Motor neuron (in vitro differentiated cells): ENCODE measurements around the gene SMC1B. TPM values are rescaled to one million over a fixed set of nuclear protein-coding genes. Genes with fewer than 3 reads are reported as not detected.
A peak's percentile ranks its signal among the peaks of the same experiment; 100 is the strongest.
"Not testable (repeated sequence)": the region's sequence is repeated elsewhere in the genome, so short reads cannot be mapped to it uniquely, and the experiment has no call there.

Experiments used
- ATAC-seq, 8 experiments: fragments of 200-7000 bp; cut with Tn5 transposase; replicated peaks in 6 of 8; 2 replicates each; pipeline ENCODE4 v1.8.0; 2021; ENCODE audit warnings: mild to moderate bottlenecking in 8 of 8, moderate library complexity in 8 of 8
- H3K27ac ChIP-seq, 2 donors: fragments of 250-450 bp; sonication (Bioruptor Pico); 2 replicates each; pipeline ENCODE4 v1.9.0; 2021; ENCODE audit warnings: antibody characterized with exemption in 2 of 2, mild to moderate bottlenecking in 2 of 2, moderate library complexity in 1 of 2
- H3K4me1 ChIP-seq, 2 donors: fragments of 250-450 bp; sonication (Bioruptor Pico); replicated peaks in 1 of 2; 2 replicates each; pipeline ENCODE4 v1.6.1; 2021; ENCODE audit warnings: antibody characterized with exemption in 2 of 2, mild to moderate bottlenecking in 2 of 2, moderate library complexity in 1 of 2
- H3K4me3 ChIP-seq, 5 donors: fragments of 250-450 bp; sonication (Bioruptor Pico); 2 replicates each; pipeline ENCODE4 v1.9.0; 2021; ENCODE audit warnings: antibody characterized with exemption in 5 of 5, mild to moderate bottlenecking in 5 of 5, moderate library complexity in 4 of 5
- WGBS, 10 experiments: fragments of 450-650 bp; shearing (Covaris generic); methylation state at CpG; one replicate each; pipeline ENCODE4 v1.0.0; 2022; 5-methylcytosine and 5-hydroxymethylcytosine counted together
- in situ Hi-C, 9 experiments: fragments of 400-800 bp; cut with MboI; loops; one replicate each; pipeline ENCODE4 v1.15.0; 2021; ENCODE audit warnings: low sequenced_read_pairs in 9 of 9, low pct_unique_long_range_greater_than_20kb in 2 of 9; ENCODE audit not compliant: unreplicated experiment in 9 of 9
- total RNA-seq, 8 experiments: library from RNA; unstranded; fragments of 300-600 nt; gene quantifications; 2 replicates each; pipeline versions ENCODE4 v1.2.3 to v1.2.4, GENCODE V29; 2022

The SMC1B gene
- total RNA-seq, 8 experiments from 2014 or later: 0.05 to 0.21 (median 0.09) TPM; not detected in 1

DNA sequence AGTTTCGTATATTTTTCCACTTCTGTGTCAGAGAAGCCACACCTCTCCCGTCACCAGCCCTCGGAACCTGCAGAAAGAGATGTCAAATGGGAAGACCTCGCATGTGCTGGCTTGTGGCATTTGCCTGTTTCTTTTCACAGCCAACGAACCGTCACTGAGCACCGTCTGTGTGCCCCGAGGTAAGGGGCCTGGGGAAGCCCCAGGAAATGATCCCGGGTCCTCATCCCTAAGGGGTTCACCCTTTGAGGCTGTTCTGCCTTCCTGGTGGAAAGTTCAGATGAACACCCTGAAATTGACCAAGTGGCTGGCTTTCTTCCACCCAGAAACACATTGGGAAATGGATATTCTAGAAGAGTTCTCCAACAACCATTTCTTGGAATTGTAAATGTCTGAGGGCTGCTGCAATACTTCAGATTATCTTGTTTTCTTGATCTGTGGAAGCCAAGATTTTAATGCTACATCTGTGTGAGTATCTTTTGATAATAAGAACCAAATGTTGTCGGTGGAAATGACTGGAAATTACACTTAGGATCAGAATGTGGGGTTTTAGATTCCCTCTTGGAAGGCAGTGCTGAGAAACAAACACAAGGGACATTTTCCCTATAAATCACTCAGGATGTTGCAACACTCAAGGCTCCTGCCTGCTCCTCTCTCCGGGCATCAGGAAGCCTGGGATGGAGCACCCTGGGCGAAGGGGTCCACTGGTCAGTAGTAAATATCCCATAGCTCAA, 37.7 kb upstream of the SMC1B start:
- in situ Hi-C loops: no loop called here

DNA sequence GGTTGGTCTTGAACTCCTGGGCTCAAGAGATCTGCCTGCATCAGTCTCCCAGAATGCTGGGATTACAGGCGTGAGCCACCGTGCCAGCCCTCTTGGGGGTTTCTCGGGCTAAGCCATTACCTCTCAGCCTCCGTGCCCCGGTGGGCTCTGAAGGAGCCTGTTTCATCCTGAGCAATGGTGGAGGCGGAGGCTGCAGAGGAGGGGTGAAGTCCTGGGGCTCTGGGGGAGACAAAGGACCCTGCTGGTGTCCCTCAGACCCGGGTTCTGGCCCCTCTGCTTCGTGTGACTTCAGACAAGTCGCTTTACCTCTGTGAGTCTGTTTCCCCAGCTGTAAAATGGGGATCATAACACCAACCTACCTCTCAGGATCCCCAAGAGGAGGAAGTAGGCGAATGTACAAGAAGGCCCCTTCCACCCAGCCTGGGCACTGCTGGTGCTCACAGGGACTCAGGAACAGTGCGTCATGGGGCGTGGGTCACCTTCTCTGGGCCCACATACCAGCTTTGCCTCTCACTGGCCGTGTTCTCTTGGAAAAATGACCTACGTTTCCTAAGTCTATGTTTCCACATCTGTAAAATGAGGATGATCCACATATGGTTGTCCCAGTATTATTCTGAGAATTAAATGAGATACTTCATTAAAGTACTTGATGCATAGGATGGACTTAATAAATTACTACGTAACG, 36.8 kb upstream of the SMC1B start:
- no peaks in the 10 kb centered on the region for H3K4me1 ChIP-seq
- in situ Hi-C loops: no loop called here
- WGBS, 10 experiments: 16 to 100% (median 88%) methylated on average over 1 to 8 of the region's 16 CpGs; no CpG with 5 or more reads in 2 of the 10 experiments

More for the DNA sequence above, 37.7 kb upstream of the SMC1B start:
- Histone ChIP-seq H3K4me1 (no peaks in the 10 kb centered on the region), H3K27ac (no peak overlapping the region), H3K4me3 (no peak overlapping the region)
- peak in 3 of 8 experiments; percentile 51 to 76 (median 74) for ATAC-seq
- WGBS, 10 experiments: 8 to 100% (median 55%) methylated on average over 1 to 6 of the region's 12 CpGs; no CpG with 5 or more reads in 2 of the 10 experiments

DNA sequence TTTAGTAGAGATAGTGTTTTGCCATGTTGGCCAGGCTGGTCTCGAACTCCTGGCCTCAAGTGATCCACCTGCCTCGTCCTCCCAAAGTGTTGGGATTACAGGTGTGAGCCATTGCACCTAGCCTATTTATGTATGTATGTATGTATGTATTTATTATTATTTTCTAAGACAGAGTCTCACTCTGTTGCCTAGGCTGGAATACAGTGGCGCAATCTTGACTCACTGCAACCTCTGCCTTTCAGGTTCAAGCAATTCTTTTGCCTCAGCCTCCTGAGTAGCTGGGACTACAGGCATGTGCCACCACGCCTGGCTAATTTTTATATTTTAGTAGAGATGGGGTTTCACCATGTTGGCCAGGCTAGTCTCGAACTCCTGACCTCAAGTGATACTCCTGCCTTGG, 36.0 kb upstream of the SMC1B start:
- in situ Hi-C loops: loop anchor here in 5 of 9 experiments (10.0 to 25.0 kb wide), 3 partner anchors 105 to 187 kb away; no protein-coding TSS in a partner anchor
- H3K4me1 ChIP-seq, H3K4me3 ChIP-seq, ATAC-seq, H3K27ac ChIP-seq: not testable (repeated sequence)
- 60 to 100% (median 100%) methylated on average over 1 to 4 of the region's 5 CpGs; no CpG with 5 or more reads in 3 of the 10 experiments for WGBS, 10 experiments

More for the DNA sequence above, 36.8 kb upstream of the SMC1B start:
- no peak for ATAC-seq
- no peak overlapping the region for H3K27ac ChIP-seq
- no peak overlapping the region for H3K4me3 ChIP-seq

DNA sequence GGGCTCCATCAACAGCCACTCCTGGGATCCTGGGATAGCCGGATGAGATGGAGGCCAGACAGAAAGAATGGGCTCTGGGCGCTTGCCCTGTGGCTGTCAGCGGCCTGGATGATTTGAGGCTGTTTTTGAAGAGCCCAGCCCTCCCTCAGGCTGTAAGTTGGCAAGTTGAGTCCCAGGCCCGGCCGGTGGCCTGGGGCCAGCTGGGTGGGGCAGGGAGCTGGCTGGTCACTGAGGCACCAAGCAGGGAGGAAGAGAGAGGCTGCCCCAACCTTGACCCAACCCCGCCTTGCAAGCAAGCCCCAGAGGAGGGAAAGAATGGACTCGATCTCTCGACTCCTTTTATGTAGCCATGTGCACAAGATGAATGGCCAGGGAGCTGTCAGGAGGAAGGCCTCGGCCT, 35.0 kb upstream of the SMC1B start:
- 6 to 100% (median 33%) methylated on average over 1 to 4 of the region's 9 CpGs; no CpG with 5 or more reads in 3 of the 10 experiments for WGBS, 10 experiments
- H3K4me3 ChIP-seq: no peak overlapping the region
- in situ Hi-C loops: loop anchor here in 5 of 9 experiments (10.0 to 25.0 kb wide), 3 partner anchors 106 to 186 kb away; no protein-coding TSS in a partner anchor
- ATAC-seq: peak in 2 of 8 experiments; percentile 4 to 12
- no peaks in the 10 kb centered on the region for H3K4me1 ChIP-seq
- no peak overlapping the region for H3K27ac ChIP-seq

GRCh38 chr22:45447596-45447995, 34.2 kb upstream of the SMC1B start:
- in situ Hi-C loops: loop anchor here in 5 of 9 experiments (10.0 to 25.0 kb wide), 3 partner anchors 107 to 185 kb away; no protein-coding TSS in a partner anchor
- WGBS, 10 experiments: 80 to 100% (median 93%) methylated on average over 2 to 4 of the region's 4 CpGs; no CpG with 5 or more reads in 5 of the 10 experiments
- not testable (repeated sequence) for H3K4me3 ChIP-seq, H3K4me1 ChIP-seq, ATAC-seq, H3K27ac ChIP-seq

DNA sequence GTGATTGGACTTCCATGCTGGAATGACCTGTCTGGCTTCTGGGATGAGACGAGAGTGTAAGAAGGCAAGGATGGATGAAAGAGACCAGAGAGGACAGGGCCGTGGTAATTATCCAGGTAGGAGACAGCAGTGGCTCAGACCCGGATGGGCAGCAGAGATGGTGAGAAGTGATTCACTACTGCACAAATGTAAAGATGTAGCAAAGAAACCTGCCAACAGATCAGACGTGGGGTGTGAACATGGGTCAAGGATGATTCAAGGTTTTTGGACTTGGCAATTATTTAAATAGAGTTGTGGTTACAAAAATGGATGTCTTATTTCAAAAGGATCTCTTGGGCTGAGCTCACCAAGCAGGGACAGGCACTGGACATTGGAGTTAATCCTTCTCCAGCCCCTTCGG, 32.8 kb upstream of the SMC1B start:
- H3K27ac ChIP-seq: no peak overlapping the region
- no peak overlapping the region for H3K4me3 ChIP-seq
- no peak for ATAC-seq
- 31 to 94% (median 78%) methylated on average over 2 to 3 of the region's 5 CpGs; no CpG with 5 or more reads in 4 of the 10 experiments for WGBS, 10 experiments
- H3K4me1 ChIP-seq: no peaks in the 10 kb centered on the region
- in situ Hi-C loops: loop anchor here in 5 of 9 experiments (10.0 to 25.0 kb wide), 3 partner anchors 109 to 184 kb away; no protein-coding TSS in a partner anchor

DNA sequence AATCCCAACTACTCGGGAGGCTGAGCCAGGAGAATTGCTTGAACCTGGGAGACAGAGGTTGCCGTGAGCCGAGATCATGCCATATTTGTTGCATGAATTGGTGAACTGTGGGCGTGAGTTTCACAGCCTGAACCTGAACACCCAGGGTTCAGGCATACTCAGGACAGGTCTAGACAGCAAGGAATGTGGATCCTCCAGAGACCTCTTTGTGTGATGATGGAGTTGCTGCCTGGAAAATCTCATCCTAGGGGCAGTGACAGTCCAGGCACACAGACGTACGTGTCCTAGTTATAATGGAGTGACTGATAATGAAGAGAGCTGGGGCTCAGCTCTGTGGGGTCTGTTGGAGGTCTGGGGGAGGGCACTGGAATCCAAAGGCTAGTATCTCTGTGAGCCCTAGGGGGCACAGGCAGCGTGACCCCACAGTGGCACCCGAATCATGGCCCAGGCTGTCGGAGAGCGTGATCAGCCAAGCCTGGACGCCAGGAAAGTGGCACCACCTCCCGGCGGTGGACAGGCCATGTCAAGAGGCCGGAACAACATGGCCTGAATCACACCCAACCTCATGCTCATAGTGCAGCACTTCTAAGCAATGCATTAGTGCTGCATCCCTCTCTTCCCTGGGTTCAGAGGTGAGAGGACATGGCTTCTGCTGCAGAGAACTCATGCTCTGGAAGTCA, 31.8 kb upstream of the SMC1B start:
- 60 to 100% (median 81%) methylated on average over 1 to 9 of the region's 14 CpGs; no CpG with 5 or more reads in 2 of the 10 experiments for WGBS, 10 experiments
- ATAC-seq: no peak
- H3K27ac ChIP-seq: no peak overlapping the region
- H3K4me1 ChIP-seq: no peaks in the 10 kb centered on the region
- H3K4me3 ChIP-seq: no peak overlapping the region
- in situ Hi-C loops: loop anchor here in 5 of 9 experiments (10.0 to 25.0 kb wide), 3 partner anchors 110 to 183 kb away; no protein-coding TSS in a partner anchor

DNA sequence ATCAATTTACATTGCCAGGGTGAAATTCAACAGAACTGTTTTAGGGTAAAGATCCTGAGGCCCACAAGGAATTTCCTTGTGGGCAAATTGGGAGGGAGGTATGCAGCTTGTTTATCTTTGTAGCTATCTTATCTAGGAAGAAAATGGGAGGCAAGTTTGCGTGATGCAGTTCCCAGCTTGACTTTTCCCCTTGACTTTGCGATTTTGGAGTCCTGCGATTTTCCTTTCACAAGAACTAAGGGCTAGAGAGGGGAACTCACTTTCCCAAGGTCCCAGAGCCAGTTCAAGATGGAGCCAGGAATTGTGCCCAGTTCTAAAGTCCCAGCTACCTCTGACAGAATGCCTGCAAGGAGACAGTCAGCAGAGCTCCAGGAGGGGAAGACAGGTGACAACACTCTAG, 30.8 kb upstream of the SMC1B start:
- in situ Hi-C loops: loop anchor here in 5 of 9 experiments (10.0 to 25.0 kb wide), 3 partner anchors 111 to 182 kb away; no protein-coding TSS in a partner anchor
- Histone ChIP-seq H3K4me1 (no peaks in the 10 kb centered on the region), H3K4me3 (no peak overlapping the region), H3K27ac (no peak overlapping the region)
- no peak for ATAC-seq
- WGBS, 10 experiments: 67 to 100% (median 84%) methylated on average over 1 to 3 of the region's 3 CpGs; no CpG with 5 or more reads in 4 of the 10 experiments

- in situ Hi-C loops: loop anchor here in 5 of 9 experiments (10.0 to 25.0 kb wide), 3 partner anchors 113 to 180 kb away; no protein-coding TSS in a partner anchor
- Histone ChIP-seq H3K4me3 (no peak overlapping the region), H3K27ac (no peak overlapping the region), H3K4me1 (no peaks in the 10 kb centered on the region)
- peak in 4 of 8 experiments; percentile 20 to 74 (median 27) for ATAC-seq
- 42 to 66% methylated on average over 3 of the region's 5 CpGs; no CpG with 5 or more reads in 8 of the 10 experiments for WGBS, 10 experiments
Observed at GRCh38 chr22:45442116-45442515, 28.7 kb upstream of the SMC1B start.

- Histone ChIP-seq H3K27ac (no peak overlapping the region), H3K4me3 (no peak overlapping the region), H3K4me1 (no peaks in the 10 kb centered on the region)
- ATAC-seq: peak; percentile 92 to 99 (median 97)
- in situ Hi-C loops: loop anchor here in 5 of 9 experiments (10.0 to 25.0 kb wide), 3 partner anchors 114 to 179 kb away; no protein-coding TSS in a partner anchor
- WGBS, 10 experiments: 3 to 57% (median 46%) methylated on average over 1 to 10 of the region's 10 CpGs; no CpG with 5 or more reads in 4 of the 10 experiments
Observed at GRCh38 chr22:45441138-45441537, 27.7 kb upstream of the SMC1B start.

- not testable (repeated sequence) for H3K27ac ChIP-seq, ATAC-seq, H3K4me3 ChIP-seq, H3K4me1 ChIP-seq
- WGBS, 10 experiments: 23 to 100% (median 79%) methylated on average over 1 to 12 of the region's 13 CpGs; no CpG with 5 or more reads in 2 of the 10 experiments
- in situ Hi-C loops: loop anchor here in 5 of 9 experiments (10.0 to 25.0 kb wide), 3 partner anchors 114 to 178 kb away; no protein-coding TSS in a partner anchor
Observed at GRCh38 chr22:45440688-45441087, 27.3 kb upstream of the SMC1B start.

GRCh38 chr22:45438336-45438735, 24.9 kb upstream of the SMC1B start:
- H3K27ac ChIP-seq: no peak overlapping the region
- peaks cover 0 to 5% of the 10 kb centered on the region in 2 donors for H3K4me1 ChIP-seq
- ATAC-seq: no peak
- in situ Hi-C loops: loop anchor here in 5 of 9 experiments (10.0 to 25.0 kb wide), 3 partner anchors 124 to 176 kb away; no protein-coding TSS in a partner anchor
- no peak overlapping the region for H3K4me3 ChIP-seq
